ENCODE data around the gene KIAA2012.
A peak's percentile ranks its signal among the peaks of the same experiment; 100 is the strongest.

Gene KIAA2012

GRCh38 chr2:202116691-202117090 lies 43.6 kb downstream of the KIAA2012 start:
- H3K4me3 ChIP-seq (ENCODE audit: insufficient read depth in 1 of 2, low read depth in 1 of 2, low read length in 2 of 2), result no peak overlapping the region
- peak overlapping the region in 1 of 2 experiments; percentile 35 for H3K4ac ChIP-seq (ENCODE audit: low read depth in 1 of 2, low read length in 2 of 2)
- no peak overlapping the region for H2BK5ac ChIP-seq (ENCODE audit: low read depth, low read length, poor library complexity, severe bottlenecking)
- H4K8ac ChIP-seq (ENCODE audit: low read length), result peak overlapping the region; percentile 7
- H3K4me1 ChIP-seq (ENCODE audit: control insufficient read depth, insufficient read depth, low read depth, low read length), result no peaks in the 10 kb centered on the region
- H3K27ac ChIP-seq (ENCODE audit: low read length, poor library complexity, severe bottlenecking), result no peak overlapping the region
- no peak overlapping the region for H3K9ac ChIP-seq (ENCODE audit: low read length)
- DNase-seq, result no peak
- peaks cover 0 to 3% of the 10 kb centered on the region in 2 experiments for H3K27me3 ChIP-seq (ENCODE audit: control insufficient read depth in 1 of 2, insufficient read depth in 1 of 2, low read length in 2 of 2)
- H3K79me1 ChIP-seq (replicated peaks; ENCODE audit: low read length, poor library complexity, severe bottlenecking), result no peaks in the 10 kb centered on the region
- peak overlapping the region; percentile 83 for H2AK5ac ChIP-seq (ENCODE audit: low read length, severe bottlenecking)
- H2BK12ac ChIP-seq (ENCODE audit: low read length in 2 of 2), result peak overlapping the region in 1 of 2 experiments; percentile 47
- peak overlapping the region; percentile 13 to 45 for H3K18ac ChIP-seq (ENCODE audit: low read depth in 1 of 2, low read length in 2 of 2)
- no peak overlapping the region for H3K14ac ChIP-seq (ENCODE audit: low read length in 2 of 2)
- H2AFZ ChIP-seq (ENCODE audit: low read depth, low read length), result no peak overlapping the region
- no peak overlapping the region for H3K23ac ChIP-seq (ENCODE audit: low read length in 2 of 2)
- H2BK120ac ChIP-seq (ENCODE audit: low read depth, low read length), result no peak overlapping the region
- H3K4me2 ChIP-seq (ENCODE audit: low read length, poor library complexity, severe bottlenecking), result no peak overlapping the region
- WGBS, result 71% methylated on average over 1 of the region's 1 CpG
- H2BK15ac ChIP-seq (ENCODE audit: low read depth, poor library complexity, severe bottlenecking), result no peak overlapping the region
- H3K9me3 ChIP-seq (ENCODE audit: control insufficient read depth, low read length), result peaks cover 14% of the 10 kb centered on the region
- no peaks in the 10 kb centered on the region for H3K36me3 ChIP-seq (ENCODE audit: control insufficient read depth in 1 of 2, insufficient read depth in 2 of 2, low read depth in 1 of 2, low read length in 2 of 2)
- H4K91ac ChIP-seq (ENCODE audit: low read length), result peak overlapping the region; percentile 70

- H4K91ac ChIP-seq (ENCODE audit: low read length), result no peak overlapping the region
Measured at GRCh38 chr2:202118168-202118567, 45.1 kb downstream of the KIAA2012 start.

GRCh38 chr2:202120828-202121227 lies 47.8 kb downstream of the KIAA2012 start:
- H4K8ac ChIP-seq (ENCODE audit: low read length), result no peak overlapping the region
- no peaks in the 10 kb centered on the region for H3K36me3 ChIP-seq (ENCODE audit: control insufficient read depth in 1 of 2, insufficient read depth in 2 of 2, low read depth in 1 of 2, low read length in 2 of 2)
- no peak overlapping the region for H2BK12ac ChIP-seq (ENCODE audit: low read length in 2 of 2)
- H2BK5ac ChIP-seq (ENCODE audit: low read depth, low read length, poor library complexity, severe bottlenecking), result no peak overlapping the region
- no peak overlapping the region for H3K18ac ChIP-seq (ENCODE audit: low read depth in 1 of 2, low read length in 2 of 2)
- no peak overlapping the region for H3K9ac ChIP-seq (ENCODE audit: low read length)
- H3K79me1 ChIP-seq (replicated peaks; ENCODE audit: low read length, poor library complexity, severe bottlenecking), result no peaks in the 10 kb centered on the region
- H3K4me1 ChIP-seq (ENCODE audit: control insufficient read depth, insufficient read depth, low read depth, low read length), result no peaks in the 10 kb centered on the region
- no peak overlapping the region for H3K14ac ChIP-seq (ENCODE audit: low read length in 2 of 2)
- no peak overlapping the region for H2AFZ ChIP-seq (ENCODE audit: low read depth, low read length)
- H3K4me2 ChIP-seq (ENCODE audit: low read length, poor library complexity, severe bottlenecking), result no peak overlapping the region
- H3K9me3 ChIP-seq (ENCODE audit: control insufficient read depth, low read length), result peaks cover 14% of the 10 kb centered on the region
- no peak overlapping the region for H2AK5ac ChIP-seq (ENCODE audit: low read length, severe bottlenecking)
- no peak overlapping the region for H3K23ac ChIP-seq (ENCODE audit: low read length in 2 of 2)
- H3K27me3 ChIP-seq (ENCODE audit: control insufficient read depth in 1 of 2, insufficient read depth in 1 of 2, low read length in 2 of 2), result peaks cover 0 to 10% of the 10 kb centered on the region in 2 experiments
- H4K91ac ChIP-seq (ENCODE audit: low read length), result no peak overlapping the region
- no peak overlapping the region for H3K4me3 ChIP-seq (ENCODE audit: insufficient read depth in 1 of 2, low read depth in 1 of 2, low read length in 2 of 2)
- H3K27ac ChIP-seq (ENCODE audit: low read length, poor library complexity, severe bottlenecking), result no peak overlapping the region
- no peak overlapping the region for H3K4ac ChIP-seq (ENCODE audit: low read depth in 1 of 2, low read length in 2 of 2)
- H2BK15ac ChIP-seq (ENCODE audit: low read depth, poor library complexity, severe bottlenecking), result no peak overlapping the region
- no peak for DNase-seq
- no peak overlapping the region for H2BK120ac ChIP-seq (ENCODE audit: low read depth, low read length)
- WGBS, result 90% methylated on average over 3 of the region's 3 CpGs

More at GRCh38 chr2:202118168-202118567, 45.1 kb downstream of the KIAA2012 start:
- Histone ChIP-seq H2AK5ac (ENCODE audit: low read length, severe bottlenecking) (no peak overlapping the region), H3K9me3 (ENCODE audit: control insufficient read depth, low read length) (peaks cover 14% of the 10 kb centered on the region), H2BK120ac (ENCODE audit: low read depth, low read length) (no peak overlapping the region), H3K27ac (ENCODE audit: low read length, poor library complexity, severe bottlenecking) (no peak overlapping the region), H2AFZ (ENCODE audit: low read depth, low read length) (no peak overlapping the region), H3K27me3 (ENCODE audit: control insufficient read depth in 1 of 2, insufficient read depth in 1 of 2, low read length in 2 of 2) (peaks cover 0 to 8% of the 10 kb centered on the region in 2 experiments), H3K4me1 (ENCODE audit: control insufficient read depth, insufficient read depth, low read depth, low read length) (no peaks in the 10 kb centered on the region), H3K23ac (ENCODE audit: low read length in 2 of 2) (no peak overlapping the region), H3K14ac (ENCODE audit: low read length in 2 of 2) (no peak overlapping the region), H2BK5ac (ENCODE audit: low read depth, low read length, poor library complexity, severe bottlenecking) (no peak overlapping the region), H3K36me3 (ENCODE audit: control insufficient read depth in 1 of 2, insufficient read depth in 2 of 2, low read depth in 1 of 2, low read length in 2 of 2) (no peaks in the 10 kb centered on the region), H3K4me3 (ENCODE audit: insufficient read depth in 1 of 2, low read depth in 1 of 2, low read length in 2 of 2) (no peak overlapping the region), H2BK12ac (ENCODE audit: low read length in 2 of 2) (no peak overlapping the region), H3K4ac (ENCODE audit: low read depth in 1 of 2, low read length in 2 of 2) (no peak overlapping the region), H3K79me1 (replicated peaks; ENCODE audit: low read length, poor library complexity, severe bottlenecking) (no peaks in the 10 kb centered on the region), H2BK15ac (ENCODE audit: low read depth, poor library complexity, severe bottlenecking) (no peak overlapping the region), H3K18ac (ENCODE audit: low read depth in 1 of 2, low read length in 2 of 2) (no peak overlapping the region), H4K8ac (ENCODE audit: low read length) (no peak overlapping the region), H3K9ac (ENCODE audit: low read length) (no peak overlapping the region), H3K4me2 (ENCODE audit: low read length, poor library complexity, severe bottlenecking) (no peak overlapping the region)
- no peak for DNase-seq
- WGBS, result 69% methylated on average over 1 of the region's 1 CpG

- no peak overlapping the region for H2BK5ac ChIP-seq (ENCODE audit: low read depth, low read length, poor library complexity, severe bottlenecking)
- no peak for DNase-seq
- H3K27ac ChIP-seq (ENCODE audit: low read length, poor library complexity, severe bottlenecking), result no peak overlapping the region
- H2BK120ac ChIP-seq (ENCODE audit: low read depth, low read length), result no peak overlapping the region
- 87% methylated on average over 9 of the region's 9 CpGs for WGBS
- no peak overlapping the region for H3K14ac ChIP-seq (ENCODE audit: low read length in 2 of 2)
- no peaks in the 10 kb centered on the region for H3K4me1 ChIP-seq (ENCODE audit: control insufficient read depth, insufficient read depth, low read depth, low read length)
- H3K4ac ChIP-seq (ENCODE audit: low read depth in 1 of 2, low read length in 2 of 2), result peak overlapping the region in 1 of 2 experiments; percentile 17
- no peak overlapping the region for H4K91ac ChIP-seq (ENCODE audit: low read length)
- peak overlapping the region; percentile 8 to 9 for H2BK12ac ChIP-seq (ENCODE audit: low read length in 2 of 2)
- H2AFZ ChIP-seq (ENCODE audit: low read depth, low read length), result no peak overlapping the region
- H3K79me1 ChIP-seq (replicated peaks; ENCODE audit: low read length, poor library complexity, severe bottlenecking), result no peaks in the 10 kb centered on the region
- H3K23ac ChIP-seq (ENCODE audit: low read length in 2 of 2), result no peak overlapping the region
- peak overlapping the region in 1 of 2 experiments; percentile 90 for H3K18ac ChIP-seq (ENCODE audit: low read depth in 1 of 2, low read length in 2 of 2)
- H3K27me3 ChIP-seq (ENCODE audit: control insufficient read depth in 1 of 2, insufficient read depth in 1 of 2, low read length in 2 of 2), result peaks cover 0 to 10% of the 10 kb centered on the region in 2 experiments
- H3K36me3 ChIP-seq (ENCODE audit: control insufficient read depth in 1 of 2, insufficient read depth in 2 of 2, low read depth in 1 of 2, low read length in 2 of 2), result no peaks in the 10 kb centered on the region
- H3K4me2 ChIP-seq (ENCODE audit: low read length, poor library complexity, severe bottlenecking), result no peak overlapping the region
- H3K9me3 ChIP-seq (ENCODE audit: control insufficient read depth, low read length), result peaks cover 14% of the 10 kb centered on the region
- H4K8ac ChIP-seq (ENCODE audit: low read length), result no peak overlapping the region
- H2AK5ac ChIP-seq (ENCODE audit: low read length, severe bottlenecking), result no peak overlapping the region
- no peak overlapping the region for H2BK15ac ChIP-seq (ENCODE audit: low read depth, poor library complexity, severe bottlenecking)
- no peak overlapping the region for H3K4me3 ChIP-seq (ENCODE audit: insufficient read depth in 1 of 2, low read depth in 1 of 2, low read length in 2 of 2)
- H3K9ac ChIP-seq (ENCODE audit: low read length), result no peak overlapping the region
Measured at GRCh38 chr2:202121532-202122162, 48.6 kb downstream of the KIAA2012 start.

All from mesenchymal stem cell (in vitro differentiated cells and primary cell).